GM10266 (cell line): ENCODE data around the gene MDM1.

Experiments used
- DNase-seq: peaks from one replicate; pipeline ENCODE4 v3.0.0; 2012; ENCODE audit errors: extremely low spot score
- TF ChIP-seq, protein P1 (sequence below): IDR thresholded peaks from 2 replicates; pipeline ENCODE4 v1.5.1; 2012; ENCODE audit warnings: mild to moderate bottlenecking, low read depth; ENCODE audit not compliant: control insufficient read depth, insufficient read depth; ENCODE audit errors: missing control alignments

The MDM1 gene

DNA sequence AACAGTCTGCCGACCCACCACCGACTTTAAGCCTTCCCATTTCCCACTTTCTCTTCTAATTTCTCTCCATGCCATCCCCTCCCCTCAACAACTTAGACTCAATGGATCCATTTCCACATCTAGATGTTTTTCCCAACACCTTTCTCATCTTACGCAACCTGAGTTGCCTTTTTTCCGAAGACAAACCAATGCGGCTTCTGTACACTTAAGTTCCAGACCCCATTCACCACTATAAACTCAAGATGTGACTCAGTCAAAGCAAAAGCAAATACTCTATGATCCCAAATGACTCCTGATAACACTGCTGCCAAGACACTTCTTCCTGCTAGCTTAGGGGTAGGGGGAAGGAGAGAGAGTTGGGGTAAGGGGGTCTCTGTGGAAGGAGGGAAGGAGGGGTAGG is 80.1 kb downstream of the MDM1 start:
- TF ChIP-seq, protein P1, sequence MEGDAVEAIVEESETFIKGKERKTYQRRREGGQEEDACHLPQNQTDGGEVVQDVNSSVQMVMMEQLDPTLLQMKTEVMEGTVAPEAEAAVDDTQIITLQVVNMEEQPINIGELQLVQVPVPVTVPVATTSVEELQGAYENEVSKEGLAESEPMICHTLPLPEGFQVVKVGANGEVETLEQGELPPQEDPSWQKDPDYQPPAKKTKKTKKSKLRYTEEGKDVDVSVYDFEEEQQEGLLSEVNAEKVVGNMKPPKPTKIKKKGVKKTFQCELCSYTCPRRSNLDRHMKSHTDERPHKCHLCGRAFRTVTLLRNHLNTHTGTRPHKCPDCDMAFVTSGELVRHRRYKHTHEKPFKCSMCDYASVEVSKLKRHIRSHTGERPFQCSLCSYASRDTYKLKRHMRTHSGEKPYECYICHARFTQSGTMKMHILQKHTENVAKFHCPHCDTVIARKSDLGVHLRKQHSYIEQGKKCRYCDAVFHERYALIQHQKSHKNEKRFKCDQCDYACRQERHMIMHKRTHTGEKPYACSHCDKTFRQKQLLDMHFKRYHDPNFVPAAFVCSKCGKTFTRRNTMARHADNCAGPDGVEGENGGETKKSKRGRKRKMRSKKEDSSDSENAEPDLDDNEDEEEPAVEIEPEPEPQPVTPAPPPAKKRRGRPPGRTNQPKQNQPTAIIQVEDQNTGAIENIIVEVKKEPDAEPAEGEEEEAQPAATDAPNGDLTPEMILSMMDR, result no peak
- no peak for DNase-seq

DNA sequence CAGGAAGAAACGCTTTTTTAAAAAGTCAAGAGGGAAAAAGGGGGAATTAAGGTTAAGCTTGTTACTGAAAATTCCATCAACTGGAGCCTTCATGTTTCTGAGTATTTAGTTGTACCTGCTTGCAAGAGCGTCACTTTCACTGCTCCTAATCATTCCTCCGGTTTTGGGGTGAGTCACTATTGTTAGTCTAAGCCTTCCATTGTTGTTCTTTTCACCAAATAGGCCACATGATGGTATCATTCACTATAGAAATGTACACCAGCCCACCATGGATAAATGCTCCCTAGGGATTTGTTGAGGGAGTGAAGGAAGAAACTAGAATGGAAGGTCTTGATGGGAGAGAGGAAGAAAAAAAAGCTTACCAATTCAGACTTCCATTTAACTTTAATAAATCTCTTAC is 81.7 kb downstream of the MDM1 start:
- TF ChIP-seq, protein P1, result no peak
- DNase-seq, result no peak

DNA sequence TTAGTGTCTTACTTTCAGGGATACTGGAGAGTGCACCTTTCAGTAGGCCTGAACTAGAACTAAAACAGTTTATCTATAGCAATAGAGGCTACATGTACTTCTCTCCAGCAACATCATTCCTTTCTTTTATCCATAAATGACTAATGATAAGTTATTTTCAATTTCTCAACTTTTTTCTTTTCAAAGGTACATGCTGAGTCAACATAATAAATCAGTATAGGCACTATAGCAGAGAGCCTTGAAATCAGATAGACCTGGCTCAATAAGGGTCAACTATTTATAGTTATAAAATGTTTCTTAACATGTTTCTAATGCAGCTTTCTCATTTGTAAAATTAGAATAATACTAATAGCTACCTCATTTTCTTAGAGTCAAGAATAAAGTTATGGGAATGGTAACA is 84.4 kb downstream of the MDM1 start:
- no peak for DNase-seq
- TF ChIP-seq, protein P1, result no peak

GRCh38 chr12:68246350-68246749 is 85.8 kb downstream of the MDM1 start:
- TF ChIP-seq, protein P1, result no peak
- no peak for DNase-seq

- DNase-seq, result no peak
- TF ChIP-seq, protein P1, result no peak
Observed at GRCh38 chr12:68245180-68246021, 86.8 kb downstream of the MDM1 start.
